Measurements from ENCODE around the gene IGF2BP2. TPM values are rescaled to one million over a fixed set of nuclear protein-coding genes. Genes with fewer than 3 reads are reported as not detected.

IGF2BP2 gene
- total and polyA plus RNA-seq, 2 donors from 2014 or later = 7.7 to 26.9 TPM

GRCh38 chr3:185851959-185852358, 27.1 kb upstream of the IGF2BP2 start:
- H3K36me3 ChIP-seq (ENCODE audit: control insufficient read depth in 2 of 3, insufficient read depth in 3 of 3, low read length in 3 of 3) = no peaks in the 10 kb centered on the region
- FAIRE-seq (no peak), DNase-seq (no peak)
- H3K4me3 ChIP-seq (ENCODE audit: low read length in 3 of 3) = no peak overlapping the region
- intact Hi-C loops (cut with DNase I) = no loop called here
- TF ChIP-seq, protein P1, sequence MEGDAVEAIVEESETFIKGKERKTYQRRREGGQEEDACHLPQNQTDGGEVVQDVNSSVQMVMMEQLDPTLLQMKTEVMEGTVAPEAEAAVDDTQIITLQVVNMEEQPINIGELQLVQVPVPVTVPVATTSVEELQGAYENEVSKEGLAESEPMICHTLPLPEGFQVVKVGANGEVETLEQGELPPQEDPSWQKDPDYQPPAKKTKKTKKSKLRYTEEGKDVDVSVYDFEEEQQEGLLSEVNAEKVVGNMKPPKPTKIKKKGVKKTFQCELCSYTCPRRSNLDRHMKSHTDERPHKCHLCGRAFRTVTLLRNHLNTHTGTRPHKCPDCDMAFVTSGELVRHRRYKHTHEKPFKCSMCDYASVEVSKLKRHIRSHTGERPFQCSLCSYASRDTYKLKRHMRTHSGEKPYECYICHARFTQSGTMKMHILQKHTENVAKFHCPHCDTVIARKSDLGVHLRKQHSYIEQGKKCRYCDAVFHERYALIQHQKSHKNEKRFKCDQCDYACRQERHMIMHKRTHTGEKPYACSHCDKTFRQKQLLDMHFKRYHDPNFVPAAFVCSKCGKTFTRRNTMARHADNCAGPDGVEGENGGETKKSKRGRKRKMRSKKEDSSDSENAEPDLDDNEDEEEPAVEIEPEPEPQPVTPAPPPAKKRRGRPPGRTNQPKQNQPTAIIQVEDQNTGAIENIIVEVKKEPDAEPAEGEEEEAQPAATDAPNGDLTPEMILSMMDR (IDR thresholded peaks at IDR 0.05; ENCODE audit: borderline replicate concordance, extremely low read depth, insufficient read depth) = no peak
- no peaks in the 10 kb centered on the region for H3K27me3 ChIP-seq (ENCODE audit: control insufficient read depth, insufficient read depth, low read length)
- no peak overlapping the region for H3K27ac ChIP-seq (ENCODE audit: low read depth in 2 of 2, low read length in 2 of 2)
- no peak overlapping the region for H3K9ac ChIP-seq (ENCODE audit: low read length in 3 of 3)
- H3K4me1 ChIP-seq (ENCODE audit: control insufficient read depth in 2 of 3, insufficient read depth in 2 of 3, low read depth in 1 of 3, low read length in 3 of 3) = no peaks in the 10 kb centered on the region
- H3K9me3 ChIP-seq (ENCODE audit: control insufficient read depth in 2 of 3, insufficient read depth in 1 of 3, low read length in 3 of 3) = peaks cover 0 to 5% (median 0%) of the 10 kb centered on the region in 3 donors

GRCh38 chr3:185851046-185851445, 26.2 kb upstream of the IGF2BP2 start:
- H3K4me3 ChIP-seq (ENCODE audit: low read length in 3 of 3) = no peak overlapping the region
- H3K9me3 ChIP-seq (ENCODE audit: control insufficient read depth in 2 of 3, insufficient read depth in 1 of 3, low read length in 3 of 3) = no peaks in the 10 kb centered on the region
- H3K9ac ChIP-seq (ENCODE audit: low read length in 3 of 3) = no peak overlapping the region
- FAIRE-seq = no peak
- intact Hi-C loops (cut with DNase I) = no loop called here
- no peaks in the 10 kb centered on the region for H3K36me3 ChIP-seq (ENCODE audit: control insufficient read depth in 2 of 3, insufficient read depth in 3 of 3, low read length in 3 of 3)
- H3K4me1 ChIP-seq (ENCODE audit: control insufficient read depth in 2 of 3, insufficient read depth in 2 of 3, low read depth in 1 of 3, low read length in 3 of 3) = no peaks in the 10 kb centered on the region
- H3K27ac ChIP-seq (ENCODE audit: low read depth in 2 of 2, low read length in 2 of 2) = no peak overlapping the region
- TF ChIP-seq, protein P1 (IDR thresholded peaks at IDR 0.05; ENCODE audit: borderline replicate concordance, extremely low read depth, insufficient read depth) = no peak
- no peaks in the 10 kb centered on the region for H3K27me3 ChIP-seq (ENCODE audit: control insufficient read depth, insufficient read depth, low read length)
- DNase-seq = no peak

DNA sequence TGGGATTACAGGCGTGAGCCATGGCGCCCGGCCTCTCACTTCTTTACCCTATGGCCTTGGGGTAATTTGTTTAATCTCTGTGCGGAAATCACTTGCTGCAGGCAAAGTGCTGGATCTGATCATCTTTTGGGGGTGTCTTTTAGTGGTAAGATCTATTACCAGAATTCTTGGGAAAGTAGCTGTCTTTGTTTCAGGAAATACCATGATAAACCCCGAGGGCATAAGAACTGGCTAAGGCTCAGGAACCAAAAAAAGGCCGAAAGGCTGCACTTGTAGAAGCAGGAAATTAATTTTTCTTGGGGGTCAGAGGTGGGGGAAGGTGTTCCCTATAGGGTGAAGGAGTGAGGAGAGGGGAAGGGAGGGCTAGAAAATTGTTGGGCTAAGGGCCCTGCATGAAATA, 22.7 kb upstream of the IGF2BP2 start:
- no peaks in the 10 kb centered on the region for H3K4me1 ChIP-seq (ENCODE audit: control insufficient read depth in 2 of 3, insufficient read depth in 2 of 3, low read depth in 1 of 3, low read length in 3 of 3)
- H3K9me3 ChIP-seq (ENCODE audit: control insufficient read depth in 2 of 3, insufficient read depth in 1 of 3, low read length in 3 of 3) = no peaks in the 10 kb centered on the region
- TF ChIP-seq, protein P1 (IDR thresholded peaks at IDR 0.05; ENCODE audit: borderline replicate concordance, extremely low read depth, insufficient read depth) = no peak
- no peaks in the 10 kb centered on the region for H3K27me3 ChIP-seq (ENCODE audit: control insufficient read depth, insufficient read depth, low read length)
- no peak overlapping the region for H3K9ac ChIP-seq (ENCODE audit: low read length in 3 of 3)
- FAIRE-seq = no peak
- DNase-seq = no peak
- no peak overlapping the region for H3K27ac ChIP-seq (ENCODE audit: low read depth in 2 of 2, low read length in 2 of 2)
- H3K4me3 ChIP-seq (ENCODE audit: low read length in 3 of 3) = no peak overlapping the region
- intact Hi-C loops (cut with DNase I) = no loop called here
- H3K36me3 ChIP-seq (ENCODE audit: control insufficient read depth in 2 of 3, insufficient read depth in 3 of 3, low read length in 3 of 3) = no peaks in the 10 kb centered on the region

GRCh38 chr3:185846037-185846436, 21.2 kb upstream of the IGF2BP2 start:
- Histone ChIP-seq H3K36me3 (ENCODE audit: control insufficient read depth in 2 of 3, insufficient read depth in 3 of 3, low read length in 3 of 3) (no peaks in the 10 kb centered on the region), H3K27ac (ENCODE audit: low read depth in 2 of 2, low read length in 2 of 2) (no peak overlapping the region), H3K4me1 (ENCODE audit: control insufficient read depth in 2 of 3, insufficient read depth in 2 of 3, low read depth in 1 of 3, low read length in 3 of 3) (no peaks in the 10 kb centered on the region), H3K9me3 (ENCODE audit: control insufficient read depth in 2 of 3, insufficient read depth in 1 of 3, low read length in 3 of 3) (no peaks in the 10 kb centered on the region), H3K4me3 (ENCODE audit: low read length in 3 of 3) (no peak overlapping the region), H3K27me3 (ENCODE audit: control insufficient read depth, insufficient read depth, low read length) (no peaks in the 10 kb centered on the region), H3K9ac (ENCODE audit: low read length in 3 of 3) (no peak overlapping the region)
- peak in 1 of 5 donors; percentile 38 for DNase-seq
- intact Hi-C loops (cut with DNase I) = no loop called here
- TF ChIP-seq, protein P1 (IDR thresholded peaks at IDR 0.05; ENCODE audit: borderline replicate concordance, extremely low read depth, insufficient read depth) = no peak
- no peak for FAIRE-seq

Measured in kidney (tissue), 14 donors.